IMR-90 (cell line): ENCODE measurements around the gene ASXL3. TPM values are rescaled to one million over a fixed set of nuclear protein-coding genes. Genes with fewer than 3 reads are reported as not detected.

Source experiments
- ATAC-seq: fragments of 200-7000 bp; cut with Tn5 transposase; 2 replicates; pipeline ENCODE4 v1.9.1; 2020; ENCODE audit warnings: low read depth, mild to moderate bottlenecking, moderate library complexity
- BruUV-seq: library from RNA; stranded (reverse); fragments of 400-500 nt; replicated peaks from 2 replicates; lab custom pipeline; 2021; lab: Mats Ljungman, UMichigan
- CTCF ChIA-PET: fragments of 300-600 bp; formaldehyde crosslinking; extraction: SDS; loops from one replicate; lab custom pipeline; 2021; ENCODE audit warnings: antibody characterized with exemption; lab: Yijun Ruan, JAX
- POLR2A ChIA-PET: fragments of 300-600 bp; sonication (Branson Sonifier 250); formaldehyde crosslinking; loops from one replicate; lab custom pipeline; 2022; ENCODE audit warnings: antibody characterized with exemption; ENCODE audit not compliant: unreplicated experiment; lab: Charles Lee
- DNase-seq: peaks from one replicate; pipeline ENCODE4 v3.0.0; 2013
- H2AFZ ChIP-seq: replicated peaks from 2 replicates; pipeline ENCODE3; 2013; ENCODE audit warnings: low read length, mild to moderate bottlenecking; ENCODE audit not compliant: poor library complexity
- H2AK5ac ChIP-seq: 2 replicates; pipeline ENCODE4 v1.6.1; 2013; ENCODE audit warnings: low read depth, low read length, inconsistent platforms
- H2AK9ac ChIP-seq: replicated peaks from 2 replicates; pipeline ENCODE3; 2013; ENCODE audit warnings: mild to moderate bottlenecking, low read depth, low read length, moderate library complexity; ENCODE audit not compliant: poor library complexity
- H2BK120ac ChIP-seq: 2 replicates; pipeline ENCODE4 v1.6.1; 2013; ENCODE audit warnings: low read depth, low read length, inconsistent platforms
- H2BK15ac ChIP-seq: 3 replicates; pipeline ENCODE4 v1.6.1; 2013; ENCODE audit warnings: low read depth, low read length, inconsistent platforms
- H2BK20ac ChIP-seq: 2 replicates; pipeline ENCODE4 v1.6.1; 2013; ENCODE audit warnings: low read depth, mild to moderate bottlenecking, inconsistent platforms, low read length, moderate library complexity
- H2BK5ac ChIP-seq: 2 replicates; pipeline ENCODE4 v1.6.1; 2013; ENCODE audit warnings: mild to moderate bottlenecking, low read depth, low read length, inconsistent platforms; ENCODE audit not compliant: poor library complexity, severe bottlenecking
- H3K14ac ChIP-seq: replicated peaks from 2 replicates; pipeline ENCODE4 v1.6.1; 2013; ENCODE audit warnings: low read depth, low read length, inconsistent platforms
- H3K18ac ChIP-seq: 2 replicates; pipeline ENCODE4 v1.6.1; 2013; ENCODE audit warnings: low read depth, low read length, control low read depth
- H3K23ac ChIP-seq: 2 replicates; pipeline ENCODE4 v1.6.1; 2013; ENCODE audit warnings: low read depth, low read length, inconsistent platforms
- H3K27ac ChIP-seq: 2 replicates; pipeline ENCODE4 v1.5.1; 2013; ENCODE audit warnings: mild to moderate bottlenecking, control low read depth, low read length; ENCODE audit not compliant: insufficient read depth
- H3K27me3 ChIP-seq: 2 replicates; pipeline ENCODE4 v1.6.1; 2013; ENCODE audit warnings: low read length; ENCODE audit not compliant: control insufficient read depth, insufficient read depth
- H3K36me3 ChIP-seq: 2 replicates; pipeline ENCODE4 v1.6.1; 2013; ENCODE audit warnings: low read length, mixed read lengths; ENCODE audit not compliant: control insufficient read depth, insufficient read depth
- H3K4ac ChIP-seq: 2 replicates; pipeline ENCODE4 v1.6.1; 2013; ENCODE audit warnings: low read depth, low read length, inconsistent platforms
- H3K4me1 ChIP-seq: 2 replicates; pipeline ENCODE4 v1.6.1; 2013; ENCODE audit warnings: low read length, mixed read lengths; ENCODE audit not compliant: control insufficient read depth, insufficient read depth
- H3K4me2 ChIP-seq: 2 replicates; pipeline ENCODE4 v1.6.1; 2013; ENCODE audit warnings: low read depth, mild to moderate bottlenecking, control low read depth, low read length, moderate library complexity
- H3K4me3 ChIP-seq: 2 replicates; pipeline ENCODE4 v1.5.1; 2013; ENCODE audit warnings: low read depth, mild to moderate bottlenecking, control low read depth, low read length, moderate library complexity; ENCODE audit not compliant: insufficient read depth
- H3K56ac ChIP-seq: 2 replicates; pipeline ENCODE4 v1.6.1; 2013; ENCODE audit warnings: low read length, inconsistent platforms; ENCODE audit not compliant: insufficient read depth; ENCODE audit errors: extremely low read depth
- H3K79me1 ChIP-seq, 2 experiments: 2 replicates each; pipeline ENCODE4 v1.6.1; 2013; ENCODE audit warnings: low read length in 2 of 2, inconsistent platforms in 1 of 2, low read depth in 1 of 2
- H3K9ac ChIP-seq: 2 replicates; pipeline ENCODE4 v1.6.1; 2013; ENCODE audit warnings: low read depth, low read length, control low read depth
- H3K9me1 ChIP-seq: 2 replicates; pipeline ENCODE4 v1.6.1; 2013; ENCODE audit warnings: low read length, inconsistent platforms; ENCODE audit not compliant: insufficient read depth
- H3K9me3 ChIP-seq: 2 replicates; pipeline ENCODE4 v1.6.1; 2013; ENCODE audit warnings: low read length; ENCODE audit not compliant: control insufficient read depth, insufficient read depth
- H4K20me1 ChIP-seq: 2 replicates; pipeline ENCODE4 v1.6.1; 2013; ENCODE audit warnings: low read length, inconsistent platforms; ENCODE audit not compliant: insufficient read depth
- H4K5ac ChIP-seq: 2 replicates; pipeline ENCODE4 v1.6.1; 2013; ENCODE audit warnings: mild to moderate bottlenecking, low read depth, low read length, control low read depth
- H4K8ac ChIP-seq, 2 experiments: 2 replicates each; pipeline ENCODE4 v1.6.1; 2013; ENCODE audit warnings: low read depth in 2 of 2, low read length in 2 of 2, control low read depth in 1 of 2, inconsistent platforms in 1 of 2
- H4K91ac ChIP-seq: 2 replicates; pipeline ENCODE4 v1.6.1; 2013; ENCODE audit warnings: low read depth, low read length, inconsistent platforms; ENCODE audit not compliant: insufficient read depth
- FOS ChIP-seq: fragments of 150-350 bp; IDR thresholded peaks from 2 replicates; pipeline ENCODE4 v1.6.1; 2016; ENCODE audit warnings: low read depth, low read length
- MXI1 ChIP-seq: IDR thresholded peaks from 2 replicates; pipeline ENCODE4 v1.6.1; 2012; ENCODE audit warnings: low read depth, mild to moderate bottlenecking, low read length, moderate library complexity, borderline replicate concordance
- POLR2A ChIP-seq: IDR thresholded peaks from 2 replicates; pipeline ENCODE4 v1.6.1; 2012; ENCODE audit warnings: mild to moderate bottlenecking, low read depth, low read length
- RAD21 ChIP-seq: IDR thresholded peaks from 2 replicates; pipeline ENCODE4 v1.6.1; 2012; ENCODE audit warnings: low read length, improper control_type of control experiment
- RCOR1 ChIP-seq: IDR thresholded peaks from 2 replicates; pipeline ENCODE4 v1.6.1; 2012; ENCODE audit warnings: mild to moderate bottlenecking, low read length, improper control_type of control experiment; ENCODE audit not compliant: insufficient replicate concordance
- RFX5 ChIP-seq: IDR thresholded peaks from 2 replicates; pipeline ENCODE4 v1.8.0; 2012; ENCODE audit warnings: low read depth, mild to moderate bottlenecking, low read length, moderate library complexity
- SMC3 ChIP-seq: fragments of 150-350 bp; IDR thresholded peaks from 2 replicates; pipeline ENCODE4 v1.6.1; 2016; ENCODE audit warnings: low read depth, mild to moderate bottlenecking, antibody characterized with exemption, low read length, moderate library complexity
- WGBS, 2 experiments: methylation state at CpG; one replicate each; pipeline versions ENCODE4 v1.1.5 to v1.1.7; 2013; ENCODE audit warnings: missing lambda C conversion rate in 2 of 2; ENCODE audit not compliant: insufficient read length in 1 of 2; ENCODE audit errors: extremely low coverage in 2 of 2; 5-methylcytosine and 5-hydroxymethylcytosine counted together
- dilution Hi-C: fragments of 300-500 bp; cut with HindIII; formaldehyde crosslinking; loops from one replicate; pipeline ENCODE4 v1.14.3; 2018; ENCODE audit warnings: low sequenced_read_pairs; ENCODE audit not compliant: unreplicated experiment
- in situ Hi-C: fragments of 300-500 bp; cut with MboI; formaldehyde crosslinking; loops from 3 replicates; pipeline ENCODE4 v1.14.3; 2019; ENCODE audit warnings: low sequenced_read_pairs, inconsistent platforms, mixed read lengths
- intact Hi-C: fragments of 100-400 bp; cut with micrococcal nuclease; formaldehyde crosslinking; loops from 2 replicates; pipeline ENCODE4 v1.10.0; 2022
- polyA plus RNA-seq, 3 experiments: library from polyadenylated mRNA; depleted of rRNA; stranded (reverse); fragments of >200 nt; gene quantifications; 2 replicates each; pipeline ENCODE4 v1.2.3, GENCODE V29; 2012; ENCODE audit warnings: low replicate concordance in 1 of 3
- total RNA-seq: library from RNA; depleted of rRNA; stranded (reverse); fragments of >200 nt; gene quantifications from 2 replicates; pipeline ENCODE4 v1.2.3, GENCODE V29; 2012

ASXL3 gene
- total and polyA plus RNA-seq, 2 of the 4 experiments (the other 2 are of a cell fraction): 0.03 to 0.54 TPM

- Histone ChIP-seq H2AK9ac (no peak overlapping the region), H3K36me3 (no peaks in the 10 kb centered on the region), H3K9me3 (no peaks in the 10 kb centered on the region), H3K9me1 (no peaks in the 10 kb centered on the region), H3K9ac (no peak overlapping the region), H3K79me1 (no peaks in the 10 kb centered on the region), H3K14ac (no peak overlapping the region), H3K23ac (no peak overlapping the region), H3K4me1 (no peaks in the 10 kb centered on the region; the same call in 1 of the 2 replicates), H4K5ac (no peak overlapping the region), H2BK5ac (no peak overlapping the region), H3K27ac (no peak overlapping the region), H2AK5ac (no peak overlapping the region), H2BK20ac (no peak overlapping the region), H2BK120ac (no peak overlapping the region), H3K56ac (no peak overlapping the region), H3K4ac (no peak overlapping the region), H3K4me2 (no peak overlapping the region), H2AFZ (no peak overlapping the region), H4K91ac (no peak overlapping the region), H2BK15ac (no peak overlapping the region), H4K20me1 (no peaks in the 10 kb centered on the region), H4K8ac (no peak overlapping the region), H3K27me3 (no peaks in the 10 kb centered on the region), H3K18ac (no peak overlapping the region), H3K4me3 (no peak overlapping the region)
- DNase-seq: peak; percentile 16
- ChIA-PET POLR2A (no interaction called here), CTCF (no interaction called here)
- ATAC-seq: peak; percentile 32
- no TSS peak for BruUV-seq
- dilution Hi-C loops: no loop called here
- TF ChIP-seq SMC3: no peak
- TF ChIP-seq RCOR1: no peak
- TF ChIP-seq RAD21: no peak
- TF ChIP-seq RFX5: no peak
- no peak for TF ChIP-seq POLR2A
- TF ChIP-seq FOS: no peak
- no peak for TF ChIP-seq MXI1
- WGBS, 2 experiments: 40% methylated on average over 1 of the region's 2 CpGs; no CpG with 5 or more reads in 1 of the 2 experiments
- in situ Hi-C loops: no loop called here
- intact Hi-C loops: no loop called here
Measured at GRCh38 chr18:33660696-33661310, 82.8 kb downstream of the ASXL3 start.
